ENCODE data around the gene C4orf50. TPM values are rescaled to one million over a fixed set of nuclear protein-coding genes. Genes with fewer than 3 reads are reported as not detected.
"Not testable (repeated sequence)": the region's sequence is repeated elsewhere in the genome, so short reads cannot be mapped to it uniquely, and the experiment has no call there.

Gene C4orf50
- total RNA-seq, 2 donors from 2014 or later, result 0.14 to 0.95 TPM

- no peaks in the 10 kb centered on the region for H3K9me3 Mint-ChIP-seq
- no peak for ATAC-seq (replicated peaks in 1 of 2)
- H3K4me3 Mint-ChIP-seq, result no peak overlapping the region
- H3K36me3 Mint-ChIP-seq (ENCODE audit: insufficient read depth in 2 of 2), result no peaks in the 10 kb centered on the region
- H3K4me1 Mint-ChIP-seq (ENCODE audit: low read depth), result no peaks in the 10 kb centered on the region
- H3K27ac Mint-ChIP-seq, result no peak overlapping the region
- H3K27me3 Mint-ChIP-seq (ENCODE audit: low read depth), result peaks cover 9% of the 10 kb centered on the region
- DNase-seq, result peak; percentile 20 to 40
Measured at GRCh38 chr4:6019316-6020263, 1.4 kb upstream of the C4orf50 start.

- Mint-ChIP-seq H3K4me1 (ENCODE audit: low read depth) (no peaks in the 10 kb centered on the region), H3K27ac (no peak overlapping the region), H3K4me3 (no peak overlapping the region), H3K36me3 (ENCODE audit: insufficient read depth in 2 of 2) (no peaks in the 10 kb centered on the region), H3K9me3 (no peaks in the 10 kb centered on the region), H3K27me3 (ENCODE audit: low read depth) (peaks cover 9% of the 10 kb centered on the region)
- ATAC-seq (replicated peaks in 1 of 2), result no peak
- DNase-seq, result no peak
Measured at GRCh38 chr4:6017800-6018199, 431 bp downstream of the C4orf50 start.

- Mint-ChIP-seq H3K4me1 (ENCODE audit: low read depth) (no peaks in the 10 kb centered on the region), H3K36me3 (ENCODE audit: insufficient read depth in 2 of 2) (no peaks in the 10 kb centered on the region), H3K9me3 (no peaks in the 10 kb centered on the region), H3K27me3 (ENCODE audit: low read depth) (peaks cover 9% of the 10 kb centered on the region), H3K27ac (no peak overlapping the region), H3K4me3 (no peak overlapping the region)
- ATAC-seq (replicated peaks in 1 of 2), result no peak
- no peak for DNase-seq
Measured at GRCh38 chr4:6017030-6017429, 1.2 kb downstream of the C4orf50 start.

- H3K36me3 Mint-ChIP-seq (ENCODE audit: insufficient read depth in 2 of 2), result no peaks in the 10 kb centered on the region
- ATAC-seq (replicated peaks in 1 of 2), result no peak
- no peak overlapping the region for H3K4me3 Mint-ChIP-seq
- no peak for DNase-seq
- H3K4me1 Mint-ChIP-seq (ENCODE audit: low read depth), result no peaks in the 10 kb centered on the region
- H3K9me3 Mint-ChIP-seq, result no peaks in the 10 kb centered on the region
- H3K27me3 Mint-ChIP-seq (ENCODE audit: low read depth), result peaks cover 28% of the 10 kb centered on the region
- no peak overlapping the region for H3K27ac Mint-ChIP-seq
Measured at GRCh38 chr4:6013564-6013963, 4.7 kb downstream of the C4orf50 start.

GRCh38 chr4:6012200-6012599 lies 6.0 kb downstream of the C4orf50 start:
- ATAC-seq (replicated peaks in 1 of 2) (no peak), DNase-seq (no peak)
- no peak overlapping the region for H3K4me3 Mint-ChIP-seq
- H3K9me3 Mint-ChIP-seq, result no peaks in the 10 kb centered on the region
- H3K36me3 Mint-ChIP-seq (ENCODE audit: insufficient read depth in 2 of 2), result no peaks in the 10 kb centered on the region
- no peak overlapping the region for H3K27ac Mint-ChIP-seq
- no peaks in the 10 kb centered on the region for H3K4me1 Mint-ChIP-seq (ENCODE audit: low read depth)
- H3K27me3 Mint-ChIP-seq (ENCODE audit: low read depth), result peaks cover 34% of the 10 kb centered on the region

GRCh38 chr4:6011686-6012085 lies 6.5 kb downstream of the C4orf50 start:
- no peak for DNase-seq
- Mint-ChIP-seq H3K36me3 (ENCODE audit: insufficient read depth in 2 of 2) (no peaks in the 10 kb centered on the region), H3K27ac (no peak overlapping the region), H3K4me3 (no peak overlapping the region), H3K9me3 (no peaks in the 10 kb centered on the region), H3K27me3 (ENCODE audit: low read depth) (peaks cover 39% of the 10 kb centered on the region), H3K4me1 (ENCODE audit: low read depth) (no peaks in the 10 kb centered on the region)
- ATAC-seq (replicated peaks in 1 of 2), result no peak

GRCh38 chr4:6011271-6011671 lies 7.0 kb downstream of the C4orf50 start:
- no peaks in the 10 kb centered on the region for H3K36me3 Mint-ChIP-seq (ENCODE audit: insufficient read depth in 2 of 2)
- ATAC-seq (replicated peaks in 1 of 2), result no peak
- H3K27ac Mint-ChIP-seq, result no peak overlapping the region
- H3K9me3 Mint-ChIP-seq, result no peaks in the 10 kb centered on the region
- no peak overlapping the region for H3K4me3 Mint-ChIP-seq
- peaks cover 43% of the 10 kb centered on the region for H3K27me3 Mint-ChIP-seq (ENCODE audit: low read depth)
- H3K4me1 Mint-ChIP-seq (ENCODE audit: low read depth), result no peaks in the 10 kb centered on the region
- DNase-seq, result no peak

- peaks cover 43% of the 10 kb centered on the region for H3K27me3 Mint-ChIP-seq (ENCODE audit: low read depth)
- ATAC-seq (replicated peaks in 1 of 2) (no peak), DNase-seq (no peak)
- no peak overlapping the region for H3K27ac Mint-ChIP-seq
- H3K9me3 Mint-ChIP-seq, result no peaks in the 10 kb centered on the region
- H3K4me3 Mint-ChIP-seq, result no peak overlapping the region
- H3K36me3 Mint-ChIP-seq (ENCODE audit: insufficient read depth in 2 of 2), result no peaks in the 10 kb centered on the region
- H3K4me1 Mint-ChIP-seq (ENCODE audit: low read depth), result no peaks in the 10 kb centered on the region
Measured at GRCh38 chr4:6010789-6011188, 7.4 kb downstream of the C4orf50 start.

GRCh38 chr4:6009452-6009851 lies 8.8 kb downstream of the C4orf50 start:
- Mint-ChIP-seq H3K9me3 (no peaks in the 10 kb centered on the region), H3K36me3 (ENCODE audit: insufficient read depth in 2 of 2) (no peaks in the 10 kb centered on the region), H3K4me3 (no peak overlapping the region), H3K27me3 (ENCODE audit: low read depth) (peaks cover 43% of the 10 kb centered on the region), H3K27ac (no peak overlapping the region), H3K4me1 (ENCODE audit: low read depth) (no peaks in the 10 kb centered on the region)
- DNase-seq (no peak), ATAC-seq (replicated peaks in 1 of 2) (no peak)

- Mint-ChIP-seq H3K4me3 (no peak overlapping the region), H3K36me3 (ENCODE audit: insufficient read depth in 2 of 2) (no peaks in the 10 kb centered on the region), H3K27me3 (ENCODE audit: low read depth) (peaks cover 43% of the 10 kb centered on the region), H3K27ac (no peak overlapping the region), H3K9me3 (no peaks in the 10 kb centered on the region), H3K4me1 (ENCODE audit: low read depth) (no peaks in the 10 kb centered on the region)
- DNase-seq (no peak), ATAC-seq (replicated peaks in 1 of 2) (no peak)
Measured at GRCh38 chr4:6008766-6009385, 9.4 kb downstream of the C4orf50 start.

- peaks cover 43% of the 10 kb centered on the region for H3K27me3 Mint-ChIP-seq (ENCODE audit: low read depth)
- H3K4me3 Mint-ChIP-seq, result no peak overlapping the region
- H3K27ac Mint-ChIP-seq, result no peak overlapping the region
- H3K36me3 Mint-ChIP-seq (ENCODE audit: insufficient read depth in 2 of 2), result no peaks in the 10 kb centered on the region
- DNase-seq (no peak), ATAC-seq (replicated peaks in 1 of 2) (no peak)
- no peaks in the 10 kb centered on the region for H3K4me1 Mint-ChIP-seq (ENCODE audit: low read depth)
- H3K9me3 Mint-ChIP-seq, result no peaks in the 10 kb centered on the region
Measured at GRCh38 chr4:6008092-6008551, 10.1 kb downstream of the C4orf50 start.

GRCh38 chr4:6005175-6005574 lies 13.1 kb downstream of the C4orf50 start:
- no peak for DNase-seq
- H3K27ac Mint-ChIP-seq, result no peak overlapping the region
- ATAC-seq (replicated peaks in 1 of 2), result no peak
- H3K36me3 Mint-ChIP-seq (ENCODE audit: insufficient read depth in 2 of 2), result no peaks in the 10 kb centered on the region
- no peaks in the 10 kb centered on the region for H3K4me1 Mint-ChIP-seq (ENCODE audit: low read depth)
- peaks cover 29% of the 10 kb centered on the region for H3K27me3 Mint-ChIP-seq (ENCODE audit: low read depth)
- no peaks in the 10 kb centered on the region for H3K9me3 Mint-ChIP-seq
- no peak overlapping the region for H3K4me3 Mint-ChIP-seq

GRCh38 chr4:6003485-6003884 lies 14.7 kb downstream of the C4orf50 start:
- H3K36me3 Mint-ChIP-seq (ENCODE audit: insufficient read depth in 2 of 2); H3K27ac Mint-ChIP-seq; H3K4me3 Mint-ChIP-seq; H3K9me3 Mint-ChIP-seq; H3K4me1 Mint-ChIP-seq (ENCODE audit: low read depth); ATAC-seq (replicated peaks in 1 of 2); DNase-seq: not testable (repeated sequence)
- peaks cover 16% of the 10 kb centered on the region for H3K27me3 Mint-ChIP-seq (ENCODE audit: low read depth)

Data from activated T-cell treated with anti-CD3 and anti-CD28 coated beads, Interleukin-2, amount 50 U/mL, for 72 hours (primary cell).